Panc1 (cell line): ENCODE results near the gene FBXW7. TPM values are rescaled to one million over a fixed set of nuclear protein-coding genes. Genes with fewer than 3 reads are reported as not detected.

Experiments used
- ATAC-seq: fragments of 200-7000 bp; cut with Tn5 transposase; 2 replicates; pipeline ENCODE4 v1.9.1; 2020; ENCODE audit warnings: mild to moderate bottlenecking, moderate library complexity
- BruUV-seq: library from RNA; stranded (reverse); fragments of 400-500 nt; replicated peaks from 2 replicates; lab custom pipeline; 2021; lab: Mats Ljungman, UMichigan
- CTCF ChIA-PET: fragments of 300-600 bp; sonication (Branson Sonifier 250); formaldehyde crosslinking; loops from one replicate; lab custom pipeline; 2022; ENCODE audit warnings: antibody characterized with exemption; lab: Charles Lee
- POLR2A ChIA-PET: fragments of 300-600 bp; sonication (Branson Sonifier 250); formaldehyde crosslinking; loops from one replicate; lab custom pipeline; 2022; ENCODE audit warnings: antibody characterized with exemption; lab: Charles Lee
- DNase-seq: peaks from one replicate; pipeline ENCODE4 v3.0.0-alpha.2; 2010; ENCODE audit warnings: low read depth, low spot score
- H3K27ac ChIP-seq: 2 replicates; pipeline ENCODE4 v1.5.1; 2011; ENCODE audit warnings: mild to moderate bottlenecking, low read length, inconsistent platforms
- H3K27me3 ChIP-seq: fragments of 200-500 bp; sonication (Bioruptor generic); 2 replicates; pipeline ENCODE4 v1.6.0; 2014; ENCODE audit warnings: low read length, inconsistent platforms; ENCODE audit not compliant: control insufficient read depth, insufficient read depth
- H3K36me3 ChIP-seq: fragments of 200-500 bp; sonication (Bioruptor generic); 2 replicates; pipeline ENCODE4 v1.5.1; 2014; ENCODE audit warnings: inconsistent platforms, mild to moderate bottlenecking, low read length, moderate library complexity; ENCODE audit not compliant: control insufficient read depth, insufficient read depth
- H3K4me1 ChIP-seq: 2 replicates; pipeline ENCODE4 v1.5.1; 2011; ENCODE audit warnings: inconsistent platforms, mild to moderate bottlenecking, low read length, moderate library complexity; ENCODE audit not compliant: control insufficient read depth, insufficient read depth
- H3K4me3 ChIP-seq, 2 experiments: 2 replicates each; pipeline ENCODE4 v1.5.1; 2011 to 2012; ENCODE audit warnings: low read depth in 2 of 2, low read length in 2 of 2, mild to moderate bottlenecking in 2 of 2, inconsistent platforms in 1 of 2, moderate library complexity in 1 of 2
- H3K9me3 ChIP-seq: fragments of 200-500 bp; sonication (Bioruptor generic); 2 replicates; pipeline ENCODE4 v1.5.1; 2014; ENCODE audit warnings: low read depth, mild to moderate bottlenecking, inconsistent platforms, low read length, moderate library complexity; ENCODE audit not compliant: control insufficient read depth, insufficient read depth
- POLR2AphosphoS5 ChIP-seq: IDR thresholded peaks from 2 replicates; pipeline ENCODE4 v1.6.1; 2012; ENCODE audit warnings: mild to moderate bottlenecking, low read depth, low read length, moderate library complexity
- SIN3A ChIP-seq: IDR thresholded peaks from 2 replicates; pipeline ENCODE4 v1.6.1; 2012; ENCODE audit warnings: low read depth, mild to moderate bottlenecking, low read length, moderate library complexity, borderline replicate concordance; ENCODE audit not compliant: insufficient read depth
- TCF7L2 ChIP-seq: IDR thresholded peaks from 2 replicates; pipeline ENCODE4 v1.6.1; 2011; ENCODE audit warnings: mild to moderate bottlenecking, low read depth, low read length, inconsistent platforms
- in situ Hi-C: cut with HindIII; loops from 2 replicates; pipeline ENCODE4 v1.10.0; 2016; ENCODE audit warnings: low sequenced_read_pairs, low pct_unique_long_range_greater_than_20kb
- intact Hi-C: fragments of 100-400 bp; cut with micrococcal nuclease; formaldehyde crosslinking; loops from one replicate; pipeline ENCODE4 v1.10.0; 2022; ENCODE audit not compliant: unreplicated experiment
- total RNA-seq: library from RNA; stranded (reverse); gene quantifications from one replicate; pipeline ENCODE4 v1.2.1, GENCODE V29; 2021; ENCODE audit not compliant: unreplicated experiment
- TF ChIP-seq, protein P1 (sequence below), 2 experiments: IDR thresholded peaks; 2 replicates each; pipeline ENCODE4 v1.6.1; 2011 to 2012; ENCODE audit warnings: low read depth in 2 of 2, control low read depth in 1 of 2, low read length in 1 of 2, mild to moderate bottlenecking in 1 of 2, moderate library complexity in 1 of 2; ENCODE audit not compliant: insufficient read depth in 1 of 2
- TF ChIP-seq, protein P2 (sequence below): fragments of 450-650 bp; IDR thresholded peaks from 2 replicates; pipeline ENCODE4 v1.5.1; 2017; ENCODE audit warnings: mild to moderate bottlenecking

FBXW7 gene
- total RNA-seq, 1 experiment from 2014 or later: 16.2 TPM

DNA sequence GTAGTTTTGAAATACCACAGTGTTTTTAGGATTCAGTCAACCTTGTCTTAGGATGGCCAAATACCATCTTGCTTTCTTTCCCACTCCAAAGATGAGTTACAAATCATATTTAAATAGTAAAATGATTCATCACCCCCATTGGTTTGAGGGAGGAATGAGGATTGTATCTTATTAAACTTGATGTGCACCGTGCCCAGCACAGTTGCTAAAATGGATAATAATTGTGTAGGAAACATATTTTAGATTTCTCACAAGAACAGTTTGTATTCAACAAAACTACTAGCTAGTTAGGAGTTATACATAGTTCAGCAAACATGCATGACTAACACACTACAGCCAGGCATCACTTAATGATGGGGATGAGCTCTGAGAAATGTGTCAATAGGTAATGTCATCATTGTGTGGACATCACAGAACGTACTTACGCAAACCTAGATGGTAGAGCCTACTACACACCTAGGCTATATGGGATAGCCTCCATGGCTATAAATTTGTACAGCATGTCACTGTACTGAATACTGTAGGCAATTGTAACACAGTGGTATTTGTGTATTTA, 245.4 kb downstream of the FBXW7 start:
- intact Hi-C loops: no loop called here
- no peaks in the 10 kb centered on the region for H3K9me3 ChIP-seq
- ChIA-PET POLR2A (no interaction called here), CTCF (no interaction called here)
- no peak overlapping the region for H3K27ac ChIP-seq
- BruUV-seq: no TSS peak
- TF ChIP-seq SIN3A: no peak
- in situ Hi-C loops: no loop called here
- H3K4me1 ChIP-seq: no peaks in the 10 kb centered on the region
- DNase-seq: no peak
- no peak overlapping the region for H3K4me3 ChIP-seq
- no peaks in the 10 kb centered on the region for H3K27me3 ChIP-seq
- no peak for ATAC-seq
- H3K36me3 ChIP-seq: no peaks in the 10 kb centered on the region

DNA sequence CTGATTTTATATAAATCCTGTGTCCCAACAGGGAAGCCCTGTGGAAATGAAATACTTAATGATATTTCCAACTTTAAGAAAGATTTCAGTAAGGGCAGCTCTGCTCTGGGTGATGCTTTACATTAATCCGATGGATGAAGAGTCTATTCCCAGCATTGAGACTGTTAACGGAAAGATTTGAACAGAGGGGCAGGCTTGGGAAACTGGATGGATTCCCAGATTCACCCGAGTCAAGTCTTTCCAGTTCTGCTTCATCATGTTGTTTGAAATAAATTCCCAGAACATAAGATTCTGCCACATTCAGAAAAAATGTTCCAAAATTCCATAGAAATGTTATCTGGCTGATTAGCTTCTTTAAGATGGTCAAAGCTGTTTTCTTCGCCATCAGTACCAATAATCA, 246.0 kb downstream of the FBXW7 start:
- H3K4me1 ChIP-seq: no peaks in the 10 kb centered on the region
- TF ChIP-seq POLR2AphosphoS5: no peak
- TF ChIP-seq, protein P1, sequence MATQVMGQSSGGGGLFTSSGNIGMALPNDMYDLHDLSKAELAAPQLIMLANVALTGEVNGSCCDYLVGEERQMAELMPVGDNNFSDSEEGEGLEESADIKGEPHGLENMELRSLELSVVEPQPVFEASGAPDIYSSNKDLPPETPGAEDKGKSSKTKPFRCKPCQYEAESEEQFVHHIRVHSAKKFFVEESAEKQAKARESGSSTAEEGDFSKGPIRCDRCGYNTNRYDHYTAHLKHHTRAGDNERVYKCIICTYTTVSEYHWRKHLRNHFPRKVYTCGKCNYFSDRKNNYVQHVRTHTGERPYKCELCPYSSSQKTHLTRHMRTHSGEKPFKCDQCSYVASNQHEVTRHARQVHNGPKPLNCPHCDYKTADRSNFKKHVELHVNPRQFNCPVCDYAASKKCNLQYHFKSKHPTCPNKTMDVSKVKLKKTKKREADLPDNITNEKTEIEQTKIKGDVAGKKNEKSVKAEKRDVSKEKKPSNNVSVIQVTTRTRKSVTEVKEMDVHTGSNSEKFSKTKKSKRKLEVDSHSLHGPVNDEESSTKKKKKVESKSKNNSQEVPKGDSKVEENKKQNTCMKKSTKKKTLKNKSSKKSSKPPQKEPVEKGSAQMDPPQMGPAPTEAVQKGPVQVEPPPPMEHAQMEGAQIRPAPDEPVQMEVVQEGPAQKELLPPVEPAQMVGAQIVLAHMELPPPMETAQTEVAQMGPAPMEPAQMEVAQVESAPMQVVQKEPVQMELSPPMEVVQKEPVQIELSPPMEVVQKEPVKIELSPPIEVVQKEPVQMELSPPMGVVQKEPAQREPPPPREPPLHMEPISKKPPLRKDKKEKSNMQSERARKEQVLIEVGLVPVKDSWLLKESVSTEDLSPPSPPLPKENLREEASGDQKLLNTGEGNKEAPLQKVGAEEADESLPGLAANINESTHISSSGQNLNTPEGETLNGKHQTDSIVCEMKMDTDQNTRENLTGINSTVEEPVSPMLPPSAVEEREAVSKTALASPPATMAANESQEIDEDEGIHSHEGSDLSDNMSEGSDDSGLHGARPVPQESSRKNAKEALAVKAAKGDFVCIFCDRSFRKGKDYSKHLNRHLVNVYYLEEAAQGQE (IDR thresholded peaks at IDR 0.05; ENCODE audit: insufficient read depth in 1 of 2, low read depth in 2 of 2, low read length in 1 of 2): no peak
- ChIA-PET CTCF (no interaction called here), POLR2A (no interaction called here)
- intact Hi-C loops: no loop called here
- no peak overlapping the region for H3K27ac ChIP-seq
- no peak overlapping the region for H3K4me3 ChIP-seq
- BruUV-seq: no TSS peak
- H3K27me3 ChIP-seq: no peaks in the 10 kb centered on the region
- H3K36me3 ChIP-seq: no peaks in the 10 kb centered on the region
- no peaks in the 10 kb centered on the region for H3K9me3 ChIP-seq
- no peak for ATAC-seq
- DNase-seq: no peak
- in situ Hi-C loops: no loop called here

DNA sequence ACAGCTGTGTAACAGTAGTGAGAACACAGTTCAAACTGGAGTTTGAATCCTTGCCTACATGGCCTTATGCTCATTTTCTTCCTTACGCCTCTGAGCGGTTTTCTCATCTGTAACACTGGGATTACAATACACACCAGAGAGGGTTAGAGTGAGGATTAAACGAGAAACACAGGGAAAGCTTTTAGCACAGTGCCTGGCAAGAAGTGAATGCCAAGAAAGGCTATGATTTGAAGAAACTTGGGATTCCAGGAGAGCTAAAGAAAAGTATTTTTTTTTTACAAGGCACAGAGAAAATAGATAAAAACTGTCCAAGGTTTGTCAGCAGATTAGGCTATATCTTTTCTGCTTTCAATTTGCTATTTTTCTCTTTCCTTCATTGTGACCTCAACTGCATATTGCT, 246.4 kb downstream of the FBXW7 start:
- Histone ChIP-seq H3K36me3 (no peaks in the 10 kb centered on the region), H3K4me1 (no peaks in the 10 kb centered on the region), H3K27me3 (no peaks in the 10 kb centered on the region), H3K9me3 (no peaks in the 10 kb centered on the region), H3K4me3 (no peak overlapping the region), H3K27ac (no peak overlapping the region)
- CTCF ChIA-PET: no interaction called here
- TF ChIP-seq, protein P2, sequence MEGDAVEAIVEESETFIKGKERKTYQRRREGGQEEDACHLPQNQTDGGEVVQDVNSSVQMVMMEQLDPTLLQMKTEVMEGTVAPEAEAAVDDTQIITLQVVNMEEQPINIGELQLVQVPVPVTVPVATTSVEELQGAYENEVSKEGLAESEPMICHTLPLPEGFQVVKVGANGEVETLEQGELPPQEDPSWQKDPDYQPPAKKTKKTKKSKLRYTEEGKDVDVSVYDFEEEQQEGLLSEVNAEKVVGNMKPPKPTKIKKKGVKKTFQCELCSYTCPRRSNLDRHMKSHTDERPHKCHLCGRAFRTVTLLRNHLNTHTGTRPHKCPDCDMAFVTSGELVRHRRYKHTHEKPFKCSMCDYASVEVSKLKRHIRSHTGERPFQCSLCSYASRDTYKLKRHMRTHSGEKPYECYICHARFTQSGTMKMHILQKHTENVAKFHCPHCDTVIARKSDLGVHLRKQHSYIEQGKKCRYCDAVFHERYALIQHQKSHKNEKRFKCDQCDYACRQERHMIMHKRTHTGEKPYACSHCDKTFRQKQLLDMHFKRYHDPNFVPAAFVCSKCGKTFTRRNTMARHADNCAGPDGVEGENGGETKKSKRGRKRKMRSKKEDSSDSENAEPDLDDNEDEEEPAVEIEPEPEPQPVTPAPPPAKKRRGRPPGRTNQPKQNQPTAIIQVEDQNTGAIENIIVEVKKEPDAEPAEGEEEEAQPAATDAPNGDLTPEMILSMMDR: no peak
- no peak for TF ChIP-seq SIN3A
- no peak for TF ChIP-seq TCF7L2
- TF ChIP-seq, protein P1 (IDR thresholded peaks at IDR 0.05; ENCODE audit: insufficient read depth in 1 of 2, low read depth in 2 of 2, low read length in 1 of 2): no peak
- no peak for TF ChIP-seq POLR2AphosphoS5
- no peak for DNase-seq
- ATAC-seq: no peak
- in situ Hi-C loops (no loop called here), intact Hi-C loops (no loop called here)
- POLR2A ChIA-PET: no interaction called here
- no TSS peak for BruUV-seq
